NCI-H510A treated with DMSO at 0.1 percent for 48 hours (cell line): ENCODE measurements around the gene CLSTN2.
A peak's percentile ranks its signal among the peaks of the same experiment; 100 is the strongest.

ENCODE experiments used
- DNase-seq: peaks from one replicate; lab custom pipeline; 2025; lab: John Stamatoyannopoulos, UW

CLSTN2 gene

DNA sequence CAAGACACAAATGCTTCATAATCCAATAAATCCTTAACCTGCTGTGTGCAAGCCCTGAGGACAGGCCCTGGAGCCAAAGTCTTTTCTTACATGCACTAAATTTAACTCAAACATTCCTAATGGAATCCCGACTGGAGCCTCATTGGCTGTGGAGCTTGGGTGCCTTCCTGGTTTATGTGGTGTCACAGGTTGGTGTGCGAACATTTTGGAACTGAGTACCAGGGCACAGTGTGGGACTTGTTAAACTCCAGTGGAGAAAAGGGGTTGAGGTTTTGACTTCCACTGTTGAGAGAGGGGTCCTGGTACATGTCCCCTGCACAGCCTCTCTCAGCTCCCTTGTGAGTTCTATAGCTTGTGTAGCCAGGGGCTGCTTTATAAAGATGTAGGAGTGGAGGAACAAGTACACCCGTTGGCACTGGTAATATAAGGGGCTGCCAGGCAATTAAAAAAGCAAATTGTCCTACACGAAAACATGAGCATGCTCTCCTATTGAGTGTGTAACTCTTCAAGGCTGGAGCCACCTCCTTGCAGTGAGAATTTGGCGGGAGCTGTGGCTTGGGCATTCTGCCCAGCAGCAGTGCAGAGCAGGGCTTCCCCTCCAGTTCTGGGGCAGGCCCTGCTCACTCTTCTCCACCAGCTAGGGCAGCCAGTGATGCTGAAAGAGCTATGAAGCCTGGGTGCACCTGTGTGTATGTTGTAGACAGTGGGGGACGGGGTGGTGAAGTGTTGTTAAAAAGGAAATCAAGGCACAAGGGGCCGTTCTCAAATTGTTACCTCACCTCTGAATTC, 218.1 kb downstream of the CLSTN2 start:
- DNase-seq: no peak

DNA sequence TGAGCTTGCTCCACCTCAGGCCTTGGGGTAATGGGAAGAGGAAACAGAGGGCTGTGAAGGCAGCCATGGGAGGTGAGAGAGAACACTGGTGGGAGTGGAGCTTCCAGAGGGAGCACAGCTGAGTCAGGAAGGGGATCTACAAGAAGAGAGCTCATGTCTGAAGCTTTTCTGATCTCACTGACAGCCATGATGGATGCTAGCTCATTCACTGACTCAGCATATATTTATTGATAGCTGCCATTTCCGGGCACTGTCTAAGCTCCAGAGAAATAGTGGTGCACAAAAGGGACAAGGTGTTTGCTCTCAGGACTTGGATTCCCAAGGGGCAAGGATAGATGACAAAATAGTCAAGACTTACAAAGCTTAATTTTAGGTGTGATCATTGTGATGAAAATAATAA, 218.8 kb downstream of the CLSTN2 start:
- DNase-seq: no peak

DNA sequence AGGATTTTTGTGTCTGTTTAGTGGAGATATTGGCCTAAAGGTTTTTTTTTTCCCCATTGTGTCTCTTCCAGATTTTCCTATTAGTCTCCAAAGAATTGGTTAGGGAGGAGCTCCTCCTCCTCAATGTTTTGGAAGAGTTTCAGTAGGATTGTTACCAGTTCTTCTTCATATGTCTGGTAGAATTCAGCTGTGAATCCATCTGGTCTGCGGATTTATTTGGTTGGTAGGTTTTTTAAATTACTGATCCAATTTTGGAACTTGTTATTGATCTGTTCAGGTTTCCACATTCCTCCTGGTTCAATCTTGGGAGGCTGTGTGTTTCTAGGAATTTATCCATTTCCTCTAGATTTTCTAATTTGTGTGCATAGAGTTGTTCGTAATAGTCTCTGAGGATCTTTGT, 222.2 kb downstream of the CLSTN2 start:
- no peak for DNase-seq

DNA sequence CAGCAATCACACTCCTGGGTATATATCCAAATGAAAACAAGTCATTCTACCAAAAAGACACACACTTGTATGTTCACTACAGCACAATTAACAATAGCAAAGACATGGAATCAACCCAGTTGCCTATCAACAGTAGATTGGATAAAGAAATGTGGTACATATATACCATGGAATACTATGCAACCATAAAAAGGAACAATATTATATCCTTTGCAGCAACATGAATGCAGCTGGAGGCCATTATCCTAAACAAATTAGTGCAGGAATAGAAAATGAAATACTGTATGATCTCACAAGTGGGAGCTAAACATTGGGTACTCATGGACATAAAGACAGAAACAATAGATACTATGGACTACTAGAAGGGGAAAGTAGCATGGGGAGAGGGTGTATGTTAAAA, 224.7 kb downstream of the CLSTN2 start:
- no peak for DNase-seq

DNA sequence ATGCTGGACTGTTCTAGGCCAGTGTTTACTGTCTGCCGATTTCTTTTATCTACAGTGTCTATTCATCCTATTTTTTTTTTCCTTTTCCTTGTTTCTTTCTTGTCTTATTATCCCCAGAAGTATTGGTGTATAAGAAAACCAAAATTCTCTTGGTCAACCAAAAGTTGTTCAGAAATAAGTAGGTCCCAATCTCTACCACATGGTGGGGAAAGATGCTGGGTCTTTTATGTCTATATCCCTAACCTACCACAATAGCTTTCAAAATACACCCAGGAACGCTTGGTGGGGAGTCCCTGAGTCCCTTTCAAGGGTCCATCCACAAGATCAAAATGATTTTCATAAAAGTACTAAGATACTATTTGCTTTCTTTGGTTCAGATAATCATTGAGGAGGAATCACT, 225.6 kb downstream of the CLSTN2 start:
- DNase-seq: no peak

DNA sequence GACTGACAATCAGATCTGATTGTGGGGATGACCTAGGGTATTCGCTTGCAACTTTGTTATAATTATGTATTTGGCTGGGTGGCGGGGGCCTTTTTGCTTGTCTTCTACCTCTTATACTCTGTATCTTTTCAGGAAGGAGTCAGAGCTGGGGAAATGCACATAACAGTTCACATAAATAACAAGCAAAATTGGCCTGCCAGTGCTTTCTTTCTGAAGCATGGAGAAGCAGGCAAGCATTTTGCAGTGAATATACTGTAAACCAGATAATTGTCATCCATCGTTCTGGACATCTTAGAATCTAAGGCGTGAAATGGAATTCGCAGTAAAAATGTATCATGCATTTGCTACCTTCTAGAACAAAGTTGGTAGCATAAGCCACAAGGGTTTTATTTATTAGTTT, 227.6 kb downstream of the CLSTN2 start:
- no peak for DNase-seq

DNA sequence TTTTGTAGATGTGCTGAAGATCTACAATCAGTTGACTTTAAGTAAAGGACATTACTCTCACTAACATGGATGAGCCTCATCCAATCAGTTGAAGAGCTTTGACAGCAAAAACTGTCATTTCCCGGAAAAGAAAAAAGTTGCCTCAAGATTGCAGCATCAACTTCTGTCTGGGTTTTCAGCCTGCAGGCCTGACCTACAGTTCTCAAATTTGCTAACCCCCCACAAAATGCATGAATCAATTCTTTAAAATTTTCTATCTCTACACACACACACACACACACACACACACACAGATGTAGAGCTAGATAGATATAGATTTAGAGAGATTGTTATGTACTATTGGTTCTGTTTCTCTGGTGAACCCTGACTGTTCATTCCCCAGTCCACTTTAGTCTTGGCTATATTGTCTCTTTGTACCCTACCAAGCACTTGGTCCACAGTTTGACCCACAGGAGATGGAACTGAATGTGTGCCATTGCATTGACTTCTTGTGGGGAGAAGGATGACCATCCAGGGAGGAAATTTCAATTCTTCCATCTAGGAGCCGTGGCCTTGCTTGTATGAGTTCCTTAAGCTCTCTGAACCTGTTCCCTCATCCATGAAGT, 228.3 kb downstream of the CLSTN2 start:
- DNase-seq: no peak

DNA sequence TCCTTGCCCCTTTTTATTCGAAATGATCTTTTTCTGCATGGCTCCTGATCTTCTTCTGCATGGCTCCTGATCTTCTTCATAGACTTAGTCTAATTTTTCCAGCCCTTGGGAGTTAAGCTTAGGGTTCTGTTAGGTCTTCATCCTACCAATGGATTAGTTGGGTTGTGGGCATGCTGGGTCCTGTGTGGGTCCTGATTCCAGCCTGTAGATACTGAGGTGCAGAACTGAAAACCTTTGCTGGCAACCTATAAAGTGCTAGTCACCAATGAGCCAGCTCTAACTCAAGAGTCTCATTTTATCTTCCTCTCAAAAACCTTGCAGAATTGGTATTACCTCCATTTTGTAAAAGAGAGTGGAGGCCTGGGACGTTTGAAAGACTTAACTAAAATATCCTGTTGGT, 229.2 kb downstream of the CLSTN2 start:
- no peak for DNase-seq

DNA sequence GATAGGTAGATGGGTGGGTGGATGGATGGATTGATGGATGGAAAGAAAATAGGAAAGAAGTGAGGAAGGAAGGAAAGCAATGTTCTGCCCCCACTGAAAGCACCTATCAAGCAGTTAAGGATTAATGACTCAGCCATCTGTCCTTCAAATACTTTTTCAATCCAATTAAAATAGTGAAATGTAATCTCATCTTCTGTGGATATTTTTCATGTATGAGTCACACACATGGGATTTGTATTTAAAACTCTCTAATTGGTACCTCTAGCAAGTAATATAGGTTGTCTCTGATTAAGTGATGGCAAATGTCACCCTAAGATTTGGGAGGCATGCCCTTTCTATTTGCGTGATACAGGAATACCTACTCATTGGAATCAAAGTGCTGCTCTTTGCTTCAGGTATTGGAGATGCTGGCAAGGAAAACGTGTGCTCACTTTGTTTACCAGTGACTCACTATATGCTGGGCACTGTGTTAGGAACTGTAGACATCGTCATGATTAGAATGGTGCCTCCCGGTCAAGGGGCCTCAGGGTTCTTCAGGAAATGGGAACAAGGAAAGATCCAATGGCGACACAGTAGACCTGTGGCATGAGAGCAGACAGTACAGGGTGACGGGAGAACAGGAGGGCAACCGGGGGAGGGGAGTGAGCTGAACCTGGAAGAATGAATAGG, 230.1 kb downstream of the CLSTN2 start:
- no peak for DNase-seq

DNA sequence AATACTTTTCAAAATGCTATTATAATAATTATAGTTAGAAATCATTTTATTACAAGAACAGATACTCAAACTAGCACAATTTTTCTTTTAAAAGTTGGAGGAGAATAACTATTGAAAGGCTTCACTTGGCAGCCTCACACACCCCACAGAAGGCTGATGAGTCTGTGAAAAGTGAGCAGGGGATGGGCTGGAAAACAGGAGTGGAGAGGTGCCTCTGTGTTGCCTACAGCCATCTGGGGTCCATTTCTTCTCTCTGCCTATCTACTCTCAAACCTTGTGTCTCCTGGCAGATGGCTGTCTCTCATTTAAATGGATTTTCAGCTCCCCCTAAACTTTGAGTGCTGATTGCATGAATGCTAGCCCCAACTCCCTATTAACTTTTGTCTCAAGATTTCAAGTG, 230.8 kb downstream of the CLSTN2 start:
- DNase-seq: no peak

DNA sequence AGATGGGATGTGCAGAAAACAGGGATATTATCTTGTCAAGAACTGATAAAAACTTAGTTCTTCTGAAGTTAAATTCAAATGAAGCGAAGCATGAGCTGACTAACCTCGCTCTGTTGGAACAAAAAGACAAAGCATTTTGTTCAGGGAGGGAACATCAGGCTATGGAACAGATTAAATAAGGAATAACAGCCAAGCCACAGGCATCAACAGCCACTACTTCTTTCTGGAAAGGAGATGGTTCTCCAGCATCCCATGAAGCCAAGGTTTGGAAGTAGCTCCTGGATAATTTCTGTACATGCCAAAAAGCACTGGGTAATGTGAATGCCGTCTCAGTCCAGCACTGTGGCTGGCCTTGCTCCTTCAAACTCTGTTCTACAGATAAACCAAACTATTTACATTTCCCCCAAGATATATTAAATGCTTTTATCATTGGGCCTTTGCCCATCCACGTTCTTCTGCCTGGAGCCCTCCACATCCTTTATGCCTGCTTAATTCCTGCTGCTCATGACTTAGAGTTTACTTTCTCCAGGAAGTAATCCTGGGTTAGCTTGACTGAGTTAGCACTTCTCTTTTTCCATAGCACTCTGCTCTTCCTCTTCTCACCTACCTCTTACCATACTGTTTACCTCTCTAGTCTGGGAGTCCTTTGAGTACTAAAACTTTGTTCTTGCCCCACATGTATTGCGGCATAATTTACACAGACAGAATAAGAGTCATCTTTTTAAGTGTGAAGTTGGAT, 232.0 kb downstream of the CLSTN2 start:
- DNase-seq: no peak

DNA sequence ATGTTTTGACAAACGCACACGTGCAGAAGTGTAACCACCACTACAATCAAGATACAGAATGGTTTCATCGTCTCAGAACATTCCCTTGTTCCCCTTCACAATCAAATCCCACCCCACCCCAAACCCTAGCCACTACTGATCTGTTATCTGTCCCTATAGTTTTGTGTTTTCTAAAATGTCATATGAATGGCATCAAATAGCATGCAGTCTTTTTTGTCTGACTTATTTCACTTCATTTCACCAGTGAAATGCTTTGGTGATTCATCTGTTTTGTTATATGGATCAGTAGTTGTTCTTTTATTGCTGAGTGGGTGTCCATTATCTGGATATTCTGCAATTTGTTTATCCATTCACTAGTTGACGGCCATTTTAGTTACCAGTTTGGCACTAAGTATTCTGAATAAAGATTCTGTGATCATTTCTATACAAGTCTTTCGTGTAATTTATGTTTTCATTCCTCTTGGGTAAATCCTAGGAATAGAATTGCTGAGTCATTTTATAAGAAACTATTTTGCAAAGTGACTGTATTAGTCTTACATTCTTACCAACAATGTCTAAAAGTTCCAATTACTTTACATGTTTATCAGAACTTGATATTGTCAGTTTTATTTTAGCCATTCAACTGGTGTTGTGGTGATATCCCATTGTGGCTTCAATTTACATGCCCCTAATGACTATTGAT, 232.8 kb downstream of the CLSTN2 start:
- no peak for DNase-seq

DNA sequence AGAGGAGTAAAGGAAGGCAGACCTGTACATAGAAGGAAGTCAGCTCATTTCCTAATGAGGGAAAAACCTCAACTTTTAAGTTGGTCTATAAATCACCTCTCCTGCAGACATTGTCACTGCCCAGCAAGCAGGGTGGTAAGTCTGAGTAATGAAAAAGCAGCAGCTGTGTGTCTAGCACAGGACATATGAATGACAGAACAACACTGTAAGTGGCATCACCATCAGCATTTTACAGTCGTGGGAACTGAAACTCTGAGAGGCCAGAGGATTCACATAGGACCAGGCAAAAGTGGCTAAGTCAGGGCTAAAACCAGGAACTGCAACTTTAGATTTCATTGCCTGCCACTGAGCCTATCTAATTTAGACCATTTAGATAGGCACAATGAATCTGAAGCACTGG, 235.6 kb downstream of the CLSTN2 start:
- no peak for DNase-seq

DNA sequence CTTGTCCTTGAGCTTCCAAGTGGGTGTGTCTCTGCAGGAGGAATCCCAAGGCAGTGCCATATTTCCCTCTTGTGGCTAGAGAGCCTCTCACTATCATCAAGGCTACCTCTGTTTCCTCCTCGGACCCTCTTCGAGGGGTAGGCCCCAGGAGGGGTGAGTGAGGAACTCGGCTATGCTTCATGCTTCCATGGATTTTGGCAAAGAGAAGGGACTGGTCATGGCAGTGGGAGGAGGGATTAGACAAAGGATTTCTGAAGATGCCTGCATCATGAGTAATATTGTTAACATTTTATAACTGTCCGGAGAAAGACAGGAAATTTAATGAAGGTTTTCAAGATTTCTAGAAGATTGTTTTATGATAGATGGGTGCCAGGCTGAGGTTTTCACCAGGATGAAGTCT, 241.5 kb downstream of the CLSTN2 start:
- DNase-seq: no peak

DNA sequence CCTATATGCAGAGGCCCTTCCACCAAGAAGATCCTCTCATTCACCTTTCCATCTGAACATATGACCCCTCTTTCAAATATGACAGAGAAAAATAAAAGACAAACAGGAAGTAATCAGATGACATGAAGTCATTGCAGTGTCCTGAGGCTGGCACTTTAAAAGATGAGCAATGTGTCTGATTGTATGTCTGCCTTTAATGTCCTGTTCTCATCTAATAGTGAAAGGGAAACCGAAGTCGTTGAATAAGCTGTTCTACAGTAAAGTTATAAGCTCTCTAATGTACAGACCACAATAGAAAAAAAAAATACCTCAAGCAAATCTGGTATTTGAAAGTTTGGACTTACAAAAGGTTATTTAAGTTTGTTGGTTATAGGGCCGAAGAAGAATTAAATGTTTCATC, 243.0 kb downstream of the CLSTN2 start:
- DNase-seq: no peak

DNA sequence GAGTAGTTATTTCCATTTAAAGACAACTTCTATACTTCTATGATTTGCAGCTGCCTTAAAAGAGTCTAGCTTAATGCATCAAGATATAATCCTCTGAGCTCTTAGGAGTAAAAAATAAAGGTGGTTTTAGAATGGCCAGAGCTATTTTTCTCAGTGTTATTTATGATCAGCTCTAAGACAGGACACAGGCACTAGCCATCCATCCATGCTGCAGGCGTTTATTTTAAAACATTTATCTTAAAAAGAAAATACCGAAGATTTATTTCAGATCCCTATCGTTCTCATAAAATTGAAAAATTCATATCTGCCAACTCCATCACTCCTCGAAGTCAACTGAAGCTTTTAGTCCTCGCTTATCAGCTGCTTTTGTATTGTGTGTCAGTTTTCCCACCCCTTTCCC, 243.5 kb downstream of the CLSTN2 start:
- no peak for DNase-seq

DNA sequence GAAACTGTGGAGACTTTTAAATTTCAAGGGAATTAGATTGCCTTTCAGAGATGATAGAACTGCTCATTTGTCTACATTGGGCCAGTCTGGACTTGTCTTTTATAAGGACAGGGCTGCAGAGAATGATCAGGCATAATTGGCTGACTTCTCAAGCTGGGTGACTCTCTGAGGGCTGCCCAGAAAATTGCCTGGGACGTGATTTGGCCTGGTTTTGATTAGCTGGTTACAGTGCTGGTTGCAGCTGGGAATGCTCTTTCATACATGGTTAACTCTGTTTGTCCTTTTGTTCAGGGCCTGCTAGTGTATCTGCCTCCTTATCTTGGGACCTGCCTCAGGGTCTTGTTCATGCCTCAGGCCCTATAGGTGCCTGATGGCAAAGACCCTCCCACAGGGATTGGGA, 245.6 kb downstream of the CLSTN2 start:
- DNase-seq: peak; percentile 13

DNA sequence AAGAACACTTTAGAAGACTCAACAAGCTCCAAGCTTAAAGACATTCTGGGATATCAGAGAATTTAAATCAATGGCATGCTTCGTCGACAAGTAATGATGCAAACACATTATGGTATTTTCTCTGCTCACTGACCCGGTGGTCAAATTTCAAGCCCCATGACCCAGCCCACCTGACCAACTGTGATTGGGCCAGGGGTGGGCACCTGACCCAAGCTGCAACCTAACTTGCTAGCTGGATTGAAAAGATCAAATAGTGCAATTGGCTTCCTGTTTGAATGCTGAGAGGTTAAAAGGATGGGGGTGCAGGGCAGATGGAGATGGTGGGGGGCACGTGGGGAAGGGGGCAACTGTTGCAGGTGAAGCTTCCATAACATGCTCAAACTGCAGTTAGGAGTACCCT, 250.4 kb downstream of the CLSTN2 start:
- no peak for DNase-seq

DNA sequence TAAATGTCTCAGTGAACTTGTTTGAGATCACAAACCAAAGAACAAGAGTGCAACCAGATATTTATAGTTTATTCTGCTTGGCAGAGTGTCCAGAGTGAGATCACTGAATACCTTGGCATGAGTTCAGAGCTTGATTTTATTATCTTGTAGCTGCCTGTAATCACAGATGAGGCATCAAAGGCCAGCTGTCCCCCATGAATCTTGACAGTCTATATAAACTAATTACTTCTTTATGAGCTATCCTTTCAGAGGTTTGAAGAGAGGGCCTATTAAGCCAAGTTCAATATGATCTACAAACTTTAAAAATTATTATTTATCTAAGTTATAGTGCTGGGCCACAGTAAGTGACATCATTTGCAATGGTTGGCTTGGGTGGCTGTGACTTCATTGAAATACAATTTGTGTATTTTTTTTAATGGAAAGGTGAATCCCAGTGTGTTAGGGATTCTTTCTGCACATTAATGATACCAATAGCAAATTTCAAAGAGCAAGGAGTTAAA, 251.5 kb downstream of the CLSTN2 start:
- DNase-seq: peak; percentile 29

DNA sequence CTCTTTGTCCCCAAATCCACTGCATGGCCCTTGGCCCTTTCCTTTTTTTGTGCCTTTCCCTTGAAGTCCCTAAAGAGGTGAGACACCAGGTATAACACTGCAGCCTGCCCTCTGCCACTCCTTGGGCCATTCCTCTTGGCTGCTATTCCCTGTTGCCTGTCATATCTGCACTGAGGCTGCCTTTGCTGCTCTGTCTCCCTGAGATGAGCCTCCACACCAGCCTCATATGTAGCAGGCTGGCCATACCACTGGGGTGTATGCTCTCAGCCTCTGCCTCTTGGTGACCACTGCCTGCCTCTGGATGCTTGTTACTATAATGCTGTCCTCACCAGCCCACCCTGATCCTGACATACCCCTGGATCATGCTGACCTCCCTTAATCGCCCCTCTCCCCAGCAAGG, 252.0 kb downstream of the CLSTN2 start:
- DNase-seq: no peak

DNA sequence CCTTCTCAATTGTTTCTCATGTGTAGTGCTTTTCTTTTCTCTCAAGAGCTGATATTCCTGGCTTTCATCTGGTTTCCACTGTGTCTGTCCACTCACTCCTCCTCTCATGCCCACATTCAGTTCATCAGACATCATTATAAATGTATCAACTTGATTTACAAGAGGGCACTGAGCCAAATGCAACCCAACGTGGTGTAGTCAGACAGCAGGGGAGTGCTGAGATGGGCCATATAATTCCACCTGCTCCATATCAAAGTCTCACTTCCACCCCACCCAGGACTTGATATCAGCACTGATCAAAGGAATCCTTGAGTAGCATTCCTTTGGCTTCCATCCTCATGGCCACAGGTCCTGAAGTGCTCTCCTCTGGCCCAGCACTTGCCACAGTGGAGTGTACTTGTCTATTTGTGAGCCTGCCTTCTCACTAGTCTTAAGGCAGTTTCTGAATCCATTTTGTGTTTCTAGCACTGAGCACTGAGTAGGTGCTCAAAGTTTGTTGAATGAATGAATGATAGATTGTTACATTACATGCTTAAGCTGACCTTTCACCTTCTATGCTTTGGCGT, 252.8 kb downstream of the CLSTN2 start:
- DNase-seq: no peak

DNA sequence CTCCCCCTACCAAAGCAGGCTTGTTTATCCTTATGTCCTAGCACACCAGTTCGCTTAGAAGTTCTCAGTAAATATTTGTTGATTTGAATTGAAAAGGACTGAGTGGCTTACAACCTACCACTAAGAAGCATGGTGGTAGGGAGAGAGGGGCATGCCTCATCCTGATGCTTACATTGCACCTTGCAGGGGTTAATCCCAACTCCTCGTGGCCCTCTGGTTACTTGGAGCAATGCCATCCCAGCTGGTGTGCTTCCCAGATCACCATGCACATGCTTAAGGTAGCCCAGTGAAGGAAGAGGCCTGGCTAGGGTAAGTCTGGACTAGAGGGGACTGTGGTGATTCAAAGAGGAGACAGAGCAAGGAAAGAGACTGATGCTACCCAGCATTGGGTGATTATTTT, 253.3 kb downstream of the CLSTN2 start:
- no peak for DNase-seq
